LHCN-M2 (cell line): ENCODE data around the gene CPNE1. TPM values are rescaled to one million over a fixed set of nuclear protein-coding genes. Genes with fewer than 3 reads are reported as not detected.

Experiments used
- DNase-seq: peaks from one replicate; pipeline ENCODE4 v3.0.0-alpha.2; 2012; ENCODE audit warnings: low read depth
- total RNA-seq: library from RNA; depleted of rRNA; stranded (reverse); fragments of >200 nt; gene quantifications from 2 replicates; pipeline ENCODE4 v1.2.3, GENCODE V29; 2014

The CPNE1 gene
- total RNA-seq, 1 experiment from 2014 or later: 168 TPM

- no peak for DNase-seq
Observed at GRCh38 chr20:35653893-35654292, 10.8 kb downstream of the CPNE1 start.

GRCh38 chr20:35653430-35653734 lies 11.3 kb downstream of the CPNE1 start:
- DNase-seq: no peak

- no peak for DNase-seq
Observed at GRCh38 chr20:35652641-35653429, 11.9 kb downstream of the CPNE1 start.

- no peak for DNase-seq
Observed at GRCh38 chr20:35651958-35652357, 12.7 kb downstream of the CPNE1 start.

- DNase-seq: no peak
Observed at GRCh38 chr20:35650632-35651031, 14.1 kb downstream of the CPNE1 start.

GRCh38 chr20:35648836-35649235 lies 15.9 kb downstream of the CPNE1 start:
- DNase-seq: peak; percentile 9

GRCh38 chr20:35644806-35645205 lies 19.9 kb downstream of the CPNE1 start:
- no peak for DNase-seq

- DNase-seq: no peak
Observed at GRCh38 chr20:35643045-35643444, 21.7 kb downstream of the CPNE1 start.

- DNase-seq: no peak
Observed at GRCh38 chr20:35641743-35642142, 23.0 kb downstream of the CPNE1 start.

GRCh38 chr20:35640724-35641123 lies 24.0 kb downstream of the CPNE1 start:
- no peak for DNase-seq

- DNase-seq: no peak
Observed at GRCh38 chr20:35638751-35639150, 25.9 kb downstream of the CPNE1 start.

GRCh38 chr20:35637276-35637675 lies 27.4 kb downstream of the CPNE1 start:
- DNase-seq: no peak

GRCh38 chr20:35636095-35636494 lies 28.6 kb downstream of the CPNE1 start:
- no peak for DNase-seq

- no peak for DNase-seq
Observed at GRCh38 chr20:35635652-35636051, 29.0 kb downstream of the CPNE1 start.

- DNase-seq: no peak
Observed at GRCh38 chr20:35632539-35633115, 32.1 kb downstream of the CPNE1 start.

- no peak for DNase-seq
Observed at GRCh38 chr20:35630636-35631035, 34.1 kb downstream of the CPNE1 start.

GRCh38 chr20:35629427-35630145 lies 35.1 kb downstream of the CPNE1 start:
- no peak for DNase-seq

GRCh38 chr20:35627121-35627520 lies 37.6 kb downstream of the CPNE1 start:
- DNase-seq: no peak

- DNase-seq: no peak
Observed at GRCh38 chr20:35626386-35627001, 38.2 kb downstream of the CPNE1 start.

GRCh38 chr20:35625584-35626385 lies 38.9 kb downstream of the CPNE1 start:
- DNase-seq: no peak

GRCh38 chr20:35621560-35621946 lies 43.1 kb downstream of the CPNE1 start:
- DNase-seq: no peak
